SK-N-MC (cell line): ENCODE measurements around the gene TNRC6A.

Experiments used
- EZH2 ChIP-seq: fragments of 200-600 bp; sonication (generic); IDR thresholded peaks from one replicate; pipeline ENCODE4 v1.6.1; 2017; ENCODE audit warnings: antibody characterized with exemption
- FOXP2 ChIP-seq: optimal IDR thresholded peaks from 2 replicates; pipeline ENCODE3; 2011; ENCODE audit warnings: mild to moderate bottlenecking, moderate library complexity; ENCODE audit not compliant: insufficient read depth; ENCODE audit errors: extremely low read length, control extremely low read depth
- POLR2AphosphoS5 ChIP-seq: IDR thresholded peaks from 2 replicates; pipeline ENCODE4 v1.6.1; 2012; ENCODE audit warnings: mild to moderate bottlenecking, low read depth, low read length, borderline replicate concordance

GRCh38 chr16:24858219-24859041 is 129.0 kb downstream of the TNRC6A start:
- no peak for TF ChIP-seq EZH2
- no peak for TF ChIP-seq POLR2AphosphoS5
- TF ChIP-seq FOXP2, result no peak
